Fibroblast of villous mesenchyme (primary cell): ENCODE data around the gene MYO1E. TPM values are rescaled to one million over a fixed set of nuclear protein-coding genes. Genes with fewer than 3 reads are reported as not detected.

ENCODE experiments used
- DNase-seq: peaks from one replicate; pipeline ENCODE4 v3.0.0-alpha.2; 2010; ENCODE audit warnings: low read depth
- H3K4me3 ChIP-seq: 2 replicates; pipeline ENCODE4 v1.5.1; 2011; ENCODE audit warnings: low read depth, mild to moderate bottlenecking, low read length
- total RNA-seq: library from RNA; depleted of rRNA; stranded (reverse); fragments of >200 nt; gene quantifications from 2 replicates; pipeline ENCODE4 v1.2.3, GENCODE V29; 2012
- TF ChIP-seq, protein P1 (sequence below): IDR thresholded peaks from 2 replicates; pipeline ENCODE4 v1.5.1; 2012; ENCODE audit warnings: low read depth, mild to moderate bottlenecking, low read length; ENCODE audit not compliant: insufficient read depth

The MYO1E gene
- total RNA-seq, 1 donor: 107 TPM

DNA sequence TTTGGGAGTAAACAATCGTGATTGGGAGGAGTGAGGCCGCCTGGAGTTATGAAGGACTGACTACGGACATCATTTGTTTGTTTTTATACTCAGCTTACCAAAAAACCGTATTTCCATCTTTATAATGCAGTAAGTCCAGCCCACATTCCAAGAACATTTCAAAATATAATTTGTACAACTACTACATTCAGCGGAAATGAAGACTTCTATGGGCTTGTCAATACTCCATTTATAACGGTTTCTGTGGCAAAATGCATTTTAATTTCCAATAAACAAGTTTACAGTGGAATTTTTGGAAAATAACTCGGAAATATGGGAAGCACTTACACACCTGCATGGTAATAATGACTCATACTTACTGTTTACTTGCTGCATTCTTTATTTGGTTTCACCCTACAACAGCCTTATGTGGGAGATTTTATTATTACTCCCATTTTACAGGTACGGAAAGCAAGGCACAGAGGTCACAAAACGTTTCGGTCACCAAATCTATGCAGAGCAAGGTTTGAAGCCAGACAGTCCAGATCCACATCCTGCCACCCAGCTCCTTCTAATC lies 103.7 kb downstream of the MYO1E start:
- no peak for DNase-seq
- TF ChIP-seq, protein P1, sequence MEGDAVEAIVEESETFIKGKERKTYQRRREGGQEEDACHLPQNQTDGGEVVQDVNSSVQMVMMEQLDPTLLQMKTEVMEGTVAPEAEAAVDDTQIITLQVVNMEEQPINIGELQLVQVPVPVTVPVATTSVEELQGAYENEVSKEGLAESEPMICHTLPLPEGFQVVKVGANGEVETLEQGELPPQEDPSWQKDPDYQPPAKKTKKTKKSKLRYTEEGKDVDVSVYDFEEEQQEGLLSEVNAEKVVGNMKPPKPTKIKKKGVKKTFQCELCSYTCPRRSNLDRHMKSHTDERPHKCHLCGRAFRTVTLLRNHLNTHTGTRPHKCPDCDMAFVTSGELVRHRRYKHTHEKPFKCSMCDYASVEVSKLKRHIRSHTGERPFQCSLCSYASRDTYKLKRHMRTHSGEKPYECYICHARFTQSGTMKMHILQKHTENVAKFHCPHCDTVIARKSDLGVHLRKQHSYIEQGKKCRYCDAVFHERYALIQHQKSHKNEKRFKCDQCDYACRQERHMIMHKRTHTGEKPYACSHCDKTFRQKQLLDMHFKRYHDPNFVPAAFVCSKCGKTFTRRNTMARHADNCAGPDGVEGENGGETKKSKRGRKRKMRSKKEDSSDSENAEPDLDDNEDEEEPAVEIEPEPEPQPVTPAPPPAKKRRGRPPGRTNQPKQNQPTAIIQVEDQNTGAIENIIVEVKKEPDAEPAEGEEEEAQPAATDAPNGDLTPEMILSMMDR: no peak
- no peak overlapping the region for H3K4me3 ChIP-seq

DNA sequence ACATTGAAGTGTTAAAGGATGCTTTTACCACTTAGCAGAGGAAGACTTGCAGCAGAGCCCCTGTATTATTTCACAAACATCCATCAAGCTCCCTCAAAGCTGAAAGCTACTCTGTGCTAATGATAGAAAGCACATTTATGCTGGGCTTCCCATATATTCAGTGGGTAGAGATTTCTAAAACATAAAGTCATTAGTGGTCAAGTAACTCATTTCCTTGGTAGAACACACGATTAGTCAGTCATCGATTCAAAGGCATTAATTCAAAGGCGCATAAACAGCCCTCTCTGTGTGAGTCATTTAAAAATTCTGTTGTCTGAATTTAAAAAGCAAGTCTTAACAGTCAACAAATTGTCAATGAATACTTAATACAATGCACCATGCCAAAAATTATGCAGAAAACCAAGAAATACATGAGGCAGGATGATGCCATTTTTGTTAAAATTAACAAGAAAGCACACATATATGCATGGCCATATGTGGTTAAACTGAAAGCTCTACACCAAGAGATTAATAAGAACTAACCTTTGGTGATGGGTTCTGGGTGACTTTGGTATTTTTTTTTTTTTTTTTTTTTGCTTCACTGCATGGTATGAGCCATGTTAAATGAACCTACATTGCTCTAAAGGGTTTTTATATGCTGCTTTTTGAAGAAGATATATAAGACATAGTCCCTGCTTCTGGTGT lies 104.4 kb downstream of the MYO1E start:
- H3K4me3 ChIP-seq: no peak overlapping the region
- no peak for DNase-seq

DNA sequence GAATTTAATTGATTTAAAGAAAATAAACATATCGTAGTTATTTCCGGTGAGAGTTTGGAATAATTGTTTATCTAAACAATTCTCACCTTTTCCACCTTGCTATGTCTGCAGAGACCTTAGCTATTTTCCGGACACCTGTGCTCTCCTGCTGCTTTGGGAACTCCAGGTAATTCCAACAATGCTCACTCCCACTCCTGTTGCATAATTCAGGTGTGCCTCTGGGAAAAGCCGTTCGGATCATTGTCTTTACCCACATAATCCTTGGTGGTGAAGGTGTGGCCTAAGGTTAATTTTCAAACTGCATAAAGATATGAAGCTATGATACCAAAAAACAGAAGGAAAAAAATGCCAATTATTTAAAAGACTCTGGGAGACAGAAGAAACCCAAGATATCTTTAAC lies 106.6 kb downstream of the MYO1E start:
- DNase-seq: no peak
- TF ChIP-seq, protein P1: no peak
- H3K4me3 ChIP-seq: no peak overlapping the region

More for the DNA sequence above, 104.4 kb downstream of the MYO1E start:
- TF ChIP-seq, protein P1: no peak

DNA sequence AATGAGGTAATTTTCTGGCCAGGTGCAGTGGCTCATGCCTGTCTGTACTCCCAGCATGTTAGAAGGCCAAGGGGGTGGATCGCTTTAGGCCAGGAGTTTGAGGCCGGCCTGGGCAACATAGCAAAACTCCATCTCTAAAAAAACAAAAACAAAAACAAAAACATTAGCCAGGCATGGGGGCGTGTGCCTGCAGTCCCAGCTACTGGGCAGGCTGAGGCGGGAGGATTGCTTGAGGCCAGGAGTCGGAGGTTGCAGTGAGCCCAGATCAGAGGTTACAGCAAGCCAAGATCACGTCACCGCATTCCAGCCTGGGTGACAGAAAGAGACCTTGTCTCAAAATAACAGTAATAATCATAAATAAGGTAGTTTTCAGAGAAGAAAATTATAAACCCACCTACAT lies 110.4 kb downstream of the MYO1E start:
- TF ChIP-seq, protein P1: no peak
- no peak overlapping the region for H3K4me3 ChIP-seq
- no peak for DNase-seq

DNA sequence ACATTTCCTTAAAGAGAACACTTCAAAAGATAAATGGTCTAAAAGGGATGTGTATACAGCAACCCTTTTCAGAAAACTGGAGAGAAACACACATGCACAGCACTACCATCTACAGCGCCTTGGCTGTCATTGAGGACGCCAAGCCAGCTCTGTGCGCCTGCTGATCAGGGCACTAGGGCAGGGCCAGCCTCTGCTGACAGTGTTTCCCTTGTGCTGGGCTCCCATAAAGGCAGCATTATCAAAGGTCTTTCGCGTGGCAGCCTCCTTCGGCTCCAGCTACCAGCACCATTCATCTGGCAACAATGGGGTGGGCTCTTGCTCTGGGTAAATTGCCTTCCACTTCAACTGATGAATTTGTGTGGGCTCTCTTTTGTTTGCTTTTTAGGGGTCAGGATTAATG lies 112.6 kb downstream of the MYO1E start:
- no peak overlapping the region for H3K4me3 ChIP-seq
- no peak for DNase-seq
- TF ChIP-seq, protein P1: no peak

DNA sequence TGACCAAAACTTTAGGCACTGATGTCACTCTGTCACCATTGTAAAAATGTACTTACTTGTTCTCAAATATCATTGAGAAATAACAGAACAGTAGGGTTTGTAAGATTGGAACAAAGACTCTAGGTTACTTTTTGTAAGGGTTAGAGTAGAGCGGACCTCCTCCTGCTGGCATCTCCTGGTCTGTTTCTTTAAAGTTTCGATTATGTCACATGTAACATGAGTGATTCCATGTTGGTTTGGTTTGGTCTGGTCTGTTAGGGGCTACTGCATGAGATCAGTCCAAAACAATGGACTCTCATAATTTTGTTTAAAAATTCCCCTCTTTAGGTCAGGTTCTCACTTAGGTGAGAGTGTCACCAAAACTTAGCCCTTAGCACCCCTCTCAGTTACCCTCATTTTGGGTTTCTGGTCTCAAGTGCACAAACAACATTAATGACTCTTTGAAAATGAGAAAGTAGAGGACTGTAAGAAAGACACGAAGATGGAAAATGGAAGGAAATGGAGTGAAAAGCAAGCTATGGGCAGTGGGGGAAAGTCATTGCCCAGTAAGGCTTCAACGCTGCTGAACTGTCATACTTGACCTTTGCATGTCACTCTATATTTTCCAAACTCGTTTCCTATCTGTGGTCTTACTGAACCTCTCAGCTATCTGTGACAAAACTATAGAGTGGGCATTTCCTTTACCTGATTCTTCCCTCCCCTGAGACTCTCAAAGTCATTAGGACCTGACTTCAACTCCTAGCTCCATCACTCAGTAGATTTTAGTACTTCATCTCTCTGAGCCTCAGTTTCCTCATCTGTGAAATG lies 113.3 kb downstream of the MYO1E start:
- TF ChIP-seq, protein P1: no peak
- H3K4me3 ChIP-seq: no peak overlapping the region
- DNase-seq: no peak
